GM18517 (cell line): ENCODE measurements around the gene ZDHHC8.

Source experiments
- ATAC-seq: cut with Tn5 transposase; IDR thresholded peaks from one replicate; pipeline ENCODE4 v1.9.1; 2021; ENCODE audit warnings: mild to moderate bottlenecking, moderate library complexity; ENCODE audit not compliant: unreplicated experiment

The ZDHHC8 gene, protein sequence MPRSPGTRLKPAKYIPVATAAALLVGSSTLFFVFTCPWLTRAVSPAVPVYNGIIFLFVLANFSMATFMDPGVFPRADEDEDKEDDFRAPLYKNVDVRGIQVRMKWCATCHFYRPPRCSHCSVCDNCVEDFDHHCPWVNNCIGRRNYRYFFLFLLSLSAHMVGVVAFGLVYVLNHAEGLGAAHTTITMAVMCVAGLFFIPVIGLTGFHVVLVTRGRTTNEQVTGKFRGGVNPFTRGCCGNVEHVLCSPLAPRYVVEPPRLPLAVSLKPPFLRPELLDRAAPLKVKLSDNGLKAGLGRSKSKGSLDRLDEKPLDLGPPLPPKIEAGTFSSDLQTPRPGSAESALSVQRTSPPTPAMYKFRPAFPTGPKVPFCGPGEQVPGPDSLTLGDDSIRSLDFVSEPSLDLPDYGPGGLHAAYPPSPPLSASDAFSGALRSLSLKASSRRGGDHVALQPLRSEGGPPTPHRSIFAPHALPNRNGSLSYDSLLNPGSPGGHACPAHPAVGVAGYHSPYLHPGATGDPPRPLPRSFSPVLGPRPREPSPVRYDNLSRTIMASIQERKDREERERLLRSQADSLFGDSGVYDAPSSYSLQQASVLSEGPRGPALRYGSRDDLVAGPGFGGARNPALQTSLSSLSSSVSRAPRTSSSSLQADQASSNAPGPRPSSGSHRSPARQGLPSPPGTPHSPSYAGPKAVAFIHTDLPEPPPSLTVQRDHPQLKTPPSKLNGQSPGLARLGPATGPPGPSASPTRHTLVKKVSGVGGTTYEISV

DNA sequence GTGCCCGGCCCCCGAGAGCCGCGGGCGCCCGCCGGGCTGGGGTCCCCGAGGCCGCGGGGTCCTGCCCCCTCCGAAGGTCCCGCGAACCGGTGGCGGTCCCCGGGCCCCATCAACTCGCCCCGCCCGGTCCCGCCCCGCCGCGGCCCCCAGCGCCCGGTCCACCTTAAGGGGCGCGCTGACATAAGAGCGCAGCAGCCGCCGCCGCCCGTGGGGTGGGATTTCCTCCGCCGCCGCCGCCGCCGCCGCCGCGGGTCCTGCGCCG lies at the start of gene ZDHHC8:
Gene ZDHHC8 (plus strand): TSS at position 208 of the 262 bp plus-strand sequence. CDS start 144 bp downstream, outside the sequence.
- no peak for ATAC-seq

DNA sequence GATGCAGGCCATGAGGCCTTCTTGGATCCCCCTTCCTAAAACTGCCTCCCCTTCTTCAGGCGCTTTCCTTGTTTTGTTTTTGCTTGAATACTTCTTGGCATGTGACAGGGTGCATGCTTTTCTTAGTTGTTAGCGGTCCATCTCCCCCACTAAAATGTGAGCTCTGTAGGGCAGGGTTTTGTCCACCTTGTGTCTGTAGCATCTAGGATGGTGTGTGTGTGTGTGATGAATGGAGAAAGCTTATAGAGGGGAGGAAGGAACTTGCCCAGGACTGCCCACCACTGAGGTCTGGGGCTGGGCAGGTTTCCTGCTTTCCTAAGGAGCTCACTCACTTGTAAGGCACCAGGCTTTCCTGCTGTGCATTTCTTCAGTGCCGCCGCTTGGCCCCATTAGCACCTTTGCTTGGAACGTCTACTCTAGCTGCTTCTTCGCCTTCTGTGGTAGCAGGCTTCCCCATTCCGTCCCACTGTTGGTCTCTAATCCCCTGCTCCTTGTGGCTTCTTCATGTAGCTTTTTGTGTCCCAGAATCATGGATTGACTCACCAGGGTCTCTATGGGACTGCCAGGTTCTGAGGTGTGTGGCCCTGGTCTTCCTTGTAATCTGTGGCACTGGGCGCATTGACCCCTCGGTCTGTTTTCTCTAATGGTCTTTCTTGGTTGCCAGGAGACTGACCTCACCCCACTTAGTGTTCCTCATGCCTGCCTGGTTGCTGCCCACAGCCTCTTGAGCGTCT lies 48.3 kb upstream of the ZDHHC8 start:
- ATAC-seq: no peak

DNA sequence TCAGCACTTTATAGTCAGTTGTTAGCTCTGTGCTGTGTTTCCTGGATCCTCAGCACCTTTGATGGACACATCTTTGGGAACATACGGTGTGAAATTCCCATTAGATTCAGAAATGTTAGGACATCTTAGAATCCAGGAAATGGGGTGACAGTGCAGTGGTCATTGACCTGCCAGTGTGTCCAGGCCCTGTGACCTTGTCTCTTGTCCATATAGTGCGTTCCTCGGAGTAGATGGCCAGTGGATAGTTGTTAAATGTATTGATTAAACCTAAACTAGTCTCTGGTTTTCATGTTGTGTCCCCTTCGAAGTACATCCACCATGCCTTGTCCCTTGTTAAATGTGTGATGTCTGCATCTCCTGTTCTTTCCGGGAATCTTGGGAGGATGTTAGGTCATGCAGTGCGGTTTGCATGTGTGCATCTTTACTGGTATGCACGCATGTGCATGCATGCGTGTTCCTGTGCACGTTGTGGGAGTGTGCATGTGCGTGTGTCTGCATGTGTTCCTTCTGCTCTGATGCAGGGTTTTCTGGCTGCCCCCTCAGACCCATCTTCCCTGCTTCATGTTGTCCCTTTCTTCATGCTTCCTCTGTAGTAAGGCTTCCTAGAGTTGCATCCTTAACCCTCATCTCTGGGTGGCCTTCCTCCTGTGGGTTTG lies 47.6 kb upstream of the ZDHHC8 start:
- ATAC-seq: no peak

DNA sequence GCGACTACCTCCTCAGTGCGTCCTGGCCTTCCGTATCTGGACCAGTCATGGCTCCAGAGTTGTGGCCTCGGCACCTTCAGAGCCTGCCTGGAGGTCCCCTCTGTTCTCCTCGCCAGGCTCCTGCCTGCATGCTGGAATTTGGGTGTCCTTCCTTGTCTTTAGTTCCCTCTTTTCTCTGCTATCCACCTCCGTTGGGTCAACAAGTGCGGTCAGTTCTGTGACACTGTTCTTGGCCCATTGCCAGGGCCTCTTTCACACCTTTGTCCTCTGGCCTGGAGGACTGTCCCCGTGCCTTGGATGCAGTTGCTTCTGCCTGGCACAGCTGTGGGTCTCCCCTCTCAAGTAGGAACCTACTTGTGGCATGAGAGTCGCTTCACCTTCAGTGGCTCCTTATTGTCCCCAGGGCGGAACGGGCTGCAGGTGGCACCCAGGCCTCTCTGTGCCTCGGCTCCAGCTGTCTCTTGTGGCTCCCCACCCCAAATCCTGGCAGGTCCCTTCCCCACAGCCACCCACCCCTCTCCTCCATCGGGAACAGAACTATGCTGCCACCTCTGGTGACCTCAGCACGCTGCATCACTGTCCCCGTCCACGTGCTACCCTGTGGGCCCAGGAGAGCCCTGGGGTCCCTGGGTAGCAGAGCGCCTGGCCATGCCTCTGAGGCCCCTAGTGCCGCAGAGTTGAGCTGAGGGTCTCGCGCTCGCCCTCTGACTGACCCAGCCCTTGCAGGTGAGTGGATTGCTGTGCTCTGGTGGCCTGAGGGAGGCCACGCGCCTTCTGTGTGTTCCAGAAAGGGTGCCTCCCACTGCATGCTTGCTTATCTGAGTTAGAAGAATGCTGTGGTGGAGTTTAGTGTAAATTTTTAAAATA lies 46.8 kb upstream of the ZDHHC8 start:
- ATAC-seq: no peak

DNA sequence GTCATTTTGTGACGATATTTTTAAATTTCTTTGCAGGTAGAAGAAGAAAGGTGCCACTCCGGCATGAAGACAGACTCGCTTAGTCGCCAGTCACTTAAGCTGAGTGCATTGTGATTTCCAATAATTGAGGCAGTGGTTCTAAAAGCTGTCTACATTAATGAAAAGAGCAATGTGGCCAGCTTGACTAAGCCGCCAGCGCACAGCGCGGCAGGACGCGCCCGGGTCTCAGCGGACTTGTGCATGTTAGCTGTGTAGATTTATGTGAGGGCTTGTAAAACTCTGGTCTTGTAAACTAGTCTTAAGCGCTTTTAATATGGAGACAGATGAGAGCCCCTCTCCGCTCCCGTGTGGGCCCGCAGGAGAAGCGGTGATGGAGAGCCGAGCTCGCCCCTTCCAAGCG lies 46.0 kb upstream of the ZDHHC8 start:
- ATAC-seq: no peak

DNA sequence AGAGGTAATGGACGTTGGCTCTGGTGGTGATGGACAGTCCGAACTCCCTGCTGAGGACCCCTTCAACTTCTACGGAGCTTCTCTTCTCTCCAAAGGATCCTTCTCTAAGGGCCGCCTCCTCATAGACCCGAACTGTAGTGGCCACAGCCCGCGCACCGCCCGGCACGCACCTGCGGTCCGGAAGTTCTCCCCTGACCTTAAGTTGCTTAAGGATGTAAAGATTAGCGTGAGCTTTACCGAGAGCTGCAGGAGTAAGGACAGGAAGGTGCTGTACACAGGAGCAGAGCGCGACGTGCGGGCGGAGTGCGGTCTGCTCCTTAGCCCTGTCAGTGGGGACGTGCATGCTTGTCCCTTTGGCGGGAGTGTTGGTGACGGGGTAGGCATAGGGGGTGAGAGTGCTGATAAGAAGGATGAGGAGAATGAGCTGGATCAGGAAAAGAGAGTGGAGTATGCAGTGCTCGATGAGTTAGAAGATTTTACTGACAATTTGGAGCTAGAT lies 45.5 kb upstream of the ZDHHC8 start:
- ATAC-seq: no peak

DNA sequence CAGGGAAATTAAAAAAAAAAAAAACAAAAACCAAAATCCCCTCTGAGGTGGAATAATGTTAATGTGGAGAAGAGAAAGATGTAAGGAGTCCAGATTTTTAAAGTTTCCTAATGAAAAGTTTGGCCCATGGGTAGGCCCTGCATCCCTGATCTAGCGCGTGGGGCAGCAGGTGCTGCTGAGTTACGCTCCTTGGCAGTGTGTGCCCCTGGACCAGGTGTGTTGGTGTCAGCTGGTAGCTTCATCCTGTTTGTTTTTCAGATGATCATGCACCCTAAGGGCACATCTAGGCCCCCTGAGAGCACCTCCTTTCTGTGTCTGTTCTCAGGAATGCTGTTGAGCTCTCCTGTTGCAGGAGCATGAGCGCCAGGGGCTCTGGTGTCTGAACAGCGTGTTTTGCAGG lies 44.8 kb upstream of the ZDHHC8 start:
- ATAC-seq: no peak

DNA sequence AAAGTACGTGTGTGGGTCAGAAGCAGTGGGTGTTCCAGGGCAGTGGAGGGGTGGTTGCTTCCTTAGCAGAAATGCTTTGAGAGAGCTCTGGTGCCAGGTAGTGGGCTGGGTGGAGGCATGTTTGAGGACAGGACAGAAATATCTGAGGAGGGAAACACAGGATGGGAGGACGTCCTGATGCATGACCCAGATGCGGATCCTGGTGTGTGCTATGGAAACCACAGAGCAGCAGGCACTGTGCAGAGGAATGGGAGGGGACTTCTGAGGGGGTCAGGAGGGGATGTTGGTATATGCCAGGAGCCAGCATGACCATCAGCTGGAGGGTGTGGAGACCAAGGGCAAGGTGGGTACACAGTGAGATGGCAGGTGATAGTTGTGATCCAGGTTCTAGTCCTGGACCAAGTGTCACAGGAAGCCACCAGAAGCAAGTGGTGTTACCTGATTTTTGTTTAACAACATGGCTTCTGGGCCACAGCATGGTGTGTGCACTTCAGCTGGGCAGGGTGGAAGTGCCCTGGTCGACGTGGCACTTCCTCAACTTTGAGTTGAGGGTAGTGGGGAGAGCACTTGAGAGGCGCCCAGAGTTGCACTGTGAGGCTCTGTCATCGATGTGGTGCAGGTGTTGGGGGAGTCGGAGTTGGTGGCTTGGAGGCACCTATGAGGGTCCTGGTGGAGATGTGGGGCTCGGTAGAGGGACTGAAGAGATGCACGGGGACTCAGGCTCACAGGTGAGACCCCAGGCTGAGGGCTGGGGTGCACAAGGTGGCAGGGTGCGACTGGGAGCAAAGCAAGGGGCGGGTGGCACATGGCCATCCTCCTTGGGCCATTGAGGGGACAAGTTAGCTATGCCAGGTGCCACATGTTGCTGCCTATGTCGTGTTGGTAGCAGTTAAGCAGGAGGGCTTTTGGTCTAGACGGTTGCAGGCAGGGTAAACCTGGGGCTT lies 44.0 kb upstream of the ZDHHC8 start:
- no peak for ATAC-seq

DNA sequence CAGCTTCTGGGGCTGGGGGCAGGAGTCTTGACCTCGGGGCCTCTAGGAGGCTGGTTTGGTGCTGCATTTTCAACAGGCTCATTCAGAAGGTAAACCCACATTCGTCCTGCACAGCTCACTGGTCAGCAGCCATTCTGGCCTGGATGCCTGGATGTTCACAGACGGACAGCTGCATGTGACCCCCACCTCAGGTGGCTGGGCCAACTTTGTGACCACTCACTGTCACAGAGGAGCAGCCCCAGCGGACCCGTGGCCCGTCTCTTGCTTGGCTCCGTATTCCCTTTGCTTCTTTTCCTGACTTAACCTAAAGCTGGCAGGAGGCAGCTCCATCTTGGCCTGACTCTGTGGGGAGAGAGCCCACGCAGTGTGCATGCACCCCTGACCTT lies 43.3 kb upstream of the ZDHHC8 start:
- ATAC-seq: no peak

DNA sequence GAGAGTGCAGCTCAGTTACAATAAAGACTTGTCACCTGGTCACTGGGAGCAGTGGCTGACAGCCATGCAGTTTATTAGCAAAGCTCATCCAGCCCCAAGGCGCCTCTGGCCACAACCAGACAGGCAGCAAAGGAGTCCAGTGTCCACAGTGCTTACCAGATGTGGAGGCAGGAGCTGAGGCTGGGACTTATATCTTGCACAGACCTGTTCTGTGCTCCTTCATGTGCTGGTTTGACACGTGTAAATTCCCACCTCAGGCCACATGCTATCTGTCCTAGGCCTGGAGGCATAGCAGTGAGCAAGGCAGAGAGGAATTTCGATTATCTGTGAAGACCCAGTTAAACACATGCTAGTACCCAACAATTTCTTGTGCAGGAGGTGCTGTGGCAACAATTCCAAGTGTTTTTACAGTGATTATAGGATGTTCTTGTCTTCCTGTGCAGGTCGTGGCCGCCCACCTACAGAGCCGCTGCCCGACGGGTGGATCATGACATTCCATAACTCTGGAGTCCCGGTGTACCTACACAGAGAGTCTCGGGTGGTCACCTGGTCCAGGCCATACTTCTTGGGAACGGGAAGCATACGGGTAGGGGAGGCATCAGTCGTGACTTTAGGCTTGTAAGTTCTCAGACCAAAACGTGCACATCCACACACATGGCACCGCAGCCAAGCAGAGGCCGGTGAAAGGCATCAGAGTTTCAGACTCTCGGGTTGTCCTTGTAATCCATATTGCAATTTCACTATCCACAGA lies 42.2 kb upstream of the ZDHHC8 start:
- ATAC-seq: no peak

DNA sequence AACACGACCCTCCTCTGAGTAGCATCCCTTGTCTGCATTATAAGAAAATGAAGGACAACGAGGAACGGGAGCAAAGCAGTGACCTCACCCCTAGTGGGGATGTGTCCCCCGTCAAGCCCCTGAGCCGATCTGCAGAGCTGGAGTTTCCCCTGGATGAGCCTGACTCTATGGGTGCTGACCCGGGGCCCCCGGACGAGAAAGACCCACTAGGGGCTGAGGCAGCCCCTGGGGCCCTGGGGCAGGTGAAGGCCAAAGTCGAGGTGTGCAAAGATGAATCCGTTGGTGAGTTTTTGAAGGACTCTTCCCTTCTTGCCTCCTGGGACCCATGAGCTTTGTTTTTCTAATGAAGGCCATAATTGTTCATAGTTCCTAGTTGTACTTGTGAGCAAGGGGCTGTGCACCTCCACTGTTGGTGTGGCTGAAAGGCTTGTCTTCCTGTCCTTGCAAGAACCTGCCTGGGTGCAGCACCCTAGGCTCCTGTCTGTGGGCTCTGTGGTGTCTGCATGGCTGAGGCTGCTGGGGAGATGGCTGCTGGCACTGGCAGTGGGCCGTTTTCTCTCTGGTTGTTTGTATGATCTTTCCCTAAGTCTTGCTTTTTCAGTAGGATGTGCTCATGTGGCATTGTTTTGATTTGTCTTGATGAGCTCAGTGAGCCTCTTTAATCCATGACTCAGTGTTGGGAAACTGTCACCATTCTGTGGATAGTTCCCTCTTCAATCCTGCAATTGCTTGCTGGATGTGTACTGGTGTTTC lies 41.5 kb upstream of the ZDHHC8 start:
- no peak for ATAC-seq

DNA sequence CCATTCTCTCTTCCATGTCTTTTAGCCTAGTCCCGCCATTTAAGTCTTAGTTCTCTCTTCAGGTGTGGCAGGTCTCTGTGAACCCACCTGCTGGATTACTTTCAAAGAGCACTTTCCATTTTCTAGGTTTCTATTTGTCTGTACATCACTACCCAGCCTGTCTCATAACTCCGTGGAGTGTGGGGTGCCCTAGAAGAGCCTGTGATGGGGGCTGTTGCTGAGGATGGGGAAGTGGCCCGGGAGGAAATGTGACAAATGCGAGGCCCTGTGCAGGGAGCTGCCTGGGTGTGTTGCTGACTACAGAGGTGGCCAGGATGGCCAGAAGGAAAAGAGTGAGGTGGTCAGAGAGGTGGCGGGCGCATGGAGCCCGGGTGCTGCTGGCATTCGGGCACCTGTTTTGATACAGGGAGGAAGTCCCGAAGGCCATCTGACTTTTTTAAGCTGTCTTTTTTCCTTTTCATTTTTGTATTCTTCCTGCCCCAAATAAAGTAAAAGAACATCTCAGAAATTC lies 40.8 kb upstream of the ZDHHC8 start:
- no peak for ATAC-seq

DNA sequence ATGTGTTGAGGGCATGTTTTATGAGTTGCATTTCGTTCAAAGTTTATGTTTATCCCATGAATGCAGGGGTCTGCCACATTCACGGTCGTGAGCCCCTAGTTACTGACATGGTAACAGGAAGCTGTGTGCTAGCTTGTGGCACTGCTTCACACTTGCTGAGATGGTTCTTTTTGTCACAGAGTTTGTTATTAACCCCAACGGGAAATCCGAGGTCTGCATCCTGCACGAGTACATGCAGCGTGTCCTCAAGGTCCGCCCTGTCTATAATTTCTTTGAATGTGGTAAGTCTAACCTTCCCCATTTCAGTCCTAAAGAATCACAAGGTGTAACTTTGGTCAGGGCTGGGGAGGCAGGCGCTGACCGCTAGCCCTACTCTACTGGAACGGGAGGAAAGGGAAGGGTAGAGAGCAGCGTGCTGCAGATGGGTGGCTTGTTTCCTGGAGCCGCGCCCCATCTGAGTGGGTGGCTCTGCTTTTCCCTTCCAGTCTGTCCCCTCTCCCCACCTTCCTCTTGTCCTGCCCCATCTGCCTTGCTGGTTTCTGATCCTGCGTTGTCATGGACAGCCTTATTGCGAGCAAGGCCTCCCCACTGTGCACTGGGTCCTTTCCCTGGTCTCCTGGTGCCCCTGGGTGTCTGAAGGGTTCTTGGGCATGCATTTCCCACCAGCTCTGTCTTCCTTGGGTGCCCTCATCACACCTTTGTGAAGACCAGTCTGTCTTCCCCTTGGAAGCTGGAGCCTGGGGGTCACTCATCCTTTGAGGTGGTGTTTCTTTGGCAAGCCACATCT lies 39.7 kb upstream of the ZDHHC8 start:
- ATAC-seq: no peak

DNA sequence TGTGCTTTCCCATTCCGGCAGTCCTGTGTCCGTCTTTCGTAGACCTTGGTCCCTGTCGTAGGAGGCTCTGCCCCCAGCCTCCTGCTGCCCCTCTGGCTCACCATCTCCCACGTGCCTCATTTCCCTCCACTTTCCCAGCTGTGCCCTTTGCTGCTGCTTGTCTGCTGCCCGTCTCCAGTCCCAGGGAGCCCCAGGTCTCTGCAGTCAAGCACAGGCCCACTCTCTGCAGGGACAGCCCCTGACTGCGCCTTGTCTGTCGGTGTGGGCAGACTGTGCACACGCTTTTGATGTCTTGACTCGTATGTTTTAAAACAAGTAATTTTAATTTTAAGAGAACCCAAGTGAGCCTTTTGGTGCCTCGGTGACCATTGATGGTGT lies 39.1 kb upstream of the ZDHHC8 start:
- no peak for ATAC-seq

DNA sequence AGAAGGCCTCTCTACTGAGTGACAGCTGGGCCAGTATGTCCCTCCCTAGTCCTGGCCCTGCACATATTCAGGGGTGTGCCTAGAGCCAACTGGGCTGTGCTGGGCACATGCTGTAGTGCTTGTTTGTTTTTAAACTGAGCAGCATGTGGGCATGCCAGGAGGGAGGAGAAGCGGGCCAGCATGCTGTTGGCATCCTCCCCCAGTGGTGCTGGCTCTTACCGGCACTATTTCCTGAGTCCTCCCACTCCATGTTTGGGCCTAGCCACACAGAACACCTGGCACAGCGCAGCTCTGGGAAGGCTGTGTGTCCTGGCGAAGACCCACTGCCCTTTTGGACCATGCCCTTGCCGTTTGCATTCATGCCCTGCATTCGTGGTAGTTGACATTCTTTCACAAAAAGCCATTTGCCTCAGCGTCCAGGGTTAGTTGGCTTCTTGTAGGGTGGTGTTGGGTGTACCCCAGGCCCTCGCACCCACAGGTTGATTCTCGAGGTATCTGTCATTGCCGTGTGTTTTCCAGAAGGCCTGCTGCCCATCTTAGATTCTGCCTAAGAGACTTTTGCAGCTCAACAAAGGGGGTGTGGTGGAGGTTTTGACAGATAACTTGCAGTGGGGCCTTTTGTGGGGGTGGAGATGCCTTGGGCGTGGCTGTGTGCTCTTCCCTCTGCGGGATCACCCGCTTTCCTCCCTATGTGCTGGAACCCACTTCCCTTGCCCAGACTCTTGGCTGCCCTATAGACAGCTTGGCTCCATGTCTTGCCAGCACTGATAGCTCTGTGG lies 38.0 kb upstream of the ZDHHC8 start:
- ATAC-seq: no peak

DNA sequence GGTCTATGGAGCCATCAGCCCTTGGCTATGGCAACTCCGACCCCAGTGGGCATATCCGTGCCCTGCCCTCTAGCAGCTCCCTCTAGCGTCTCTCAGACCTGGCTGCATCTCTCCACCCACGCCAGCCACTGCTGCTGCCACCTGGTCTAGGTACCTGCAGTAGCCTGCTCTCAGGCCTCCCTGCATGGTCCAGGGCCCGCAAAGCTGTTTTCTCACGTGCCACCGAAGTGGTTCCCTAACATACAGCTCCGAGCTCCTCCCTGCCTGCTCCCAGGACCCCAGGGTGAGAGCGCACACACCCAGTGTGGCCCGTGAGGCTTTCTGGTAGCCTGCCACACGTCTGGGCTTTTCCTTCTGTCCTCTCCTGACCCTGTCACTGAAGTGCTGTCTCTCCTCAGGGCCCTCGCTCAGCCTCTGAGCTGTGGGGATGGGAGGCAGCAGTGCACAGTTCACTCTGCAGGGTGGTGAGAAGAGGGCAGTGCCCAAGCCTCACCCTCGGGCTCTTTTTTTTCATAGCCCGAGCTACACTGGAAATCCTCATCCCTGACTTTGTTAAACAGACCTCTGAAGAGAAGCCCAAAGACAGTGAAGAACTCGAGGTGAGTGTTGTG lies 37.3 kb upstream of the ZDHHC8 start:
- no peak for ATAC-seq
